GM12878 (cell line): Measurements from ENCODE around the gene FKBP8. TPM values are rescaled to one million over a fixed set of nuclear protein-coding genes. Genes with fewer than 3 reads are reported as not detected.

Source experiments
- CBX3 ChIP-seq: fragments of 200-600 bp; sonication (generic); IDR thresholded peaks from 2 replicates; pipeline ENCODE4 v1.6.1; 2016; ENCODE audit warnings: low read depth, borderline replicate concordance
- CBX5 ChIP-seq: sonication (generic); IDR thresholded peaks from 2 replicates; pipeline ENCODE4 v1.6.1; 2016; ENCODE audit warnings: low read depth, moderate library complexity, mild to moderate bottlenecking, inconsistent platforms
- CHD2 ChIP-seq: IDR thresholded peaks from 2 replicates; pipeline ENCODE4 v1.6.1; 2011; ENCODE audit warnings: low read depth, low read length, improper control_type of control experiment, borderline replicate concordance
- CREB1 ChIP-seq: IDR thresholded peaks from 2 replicates; pipeline ENCODE4 v1.6.1; 2012; ENCODE audit warnings: low read depth, mild to moderate bottlenecking, inconsistent platforms
- EED ChIP-seq: sonication (generic); IDR thresholded peaks from 2 replicates; pipeline ENCODE4 v1.6.1; 2016; ENCODE audit warnings: antibody characterized with exemption, low read depth
- FOS ChIP-seq: IDR thresholded peaks from 3 replicates; pipeline ENCODE4 v1.6.1; 2011; ENCODE audit warnings: borderline replicate concordance; ENCODE audit not compliant: insufficient read length; ENCODE audit errors: extremely low read depth
- NR2F1 ChIP-seq: fragments of 450-650 bp; conservative IDR thresholded peaks from 2 replicates; pipeline ENCODE4 v1.6.1; 2017; ENCODE audit warnings: mild to moderate bottlenecking
- POU2F2 ChIP-seq: IDR thresholded peaks from 3 replicates; pipeline ENCODE4 v1.6.1; 2011; ENCODE audit warnings: low read depth, mild to moderate bottlenecking, low read length, borderline replicate concordance
- RBBP5 ChIP-seq: fragments of 200-600 bp; sonication (generic); conservative IDR thresholded peaks from 2 replicates; pipeline ENCODE4 v1.6.1; 2016
- RELA ChIP-seq: fragments of 450-650 bp; IDR thresholded peaks from 2 replicates; pipeline ENCODE4 v1.8.0; 2014; ENCODE audit warnings: borderline replicate concordance; ENCODE audit not compliant: partially characterized antibody
- SIX5 ChIP-seq: IDR thresholded peaks from 2 replicates; pipeline ENCODE4 v1.6.1; 2011; ENCODE audit warnings: mild to moderate bottlenecking, low read depth, low read length, moderate library complexity; ENCODE audit not compliant: severe bottlenecking
- STAT1 ChIP-seq: fragments of 450-650 bp; conservative IDR thresholded peaks from 2 replicates; pipeline ENCODE4 v1.6.1; 2014; ENCODE audit warnings: antibody characterized with exemption, mild to moderate bottlenecking
- SUZ12 ChIP-seq: fragments of 200-600 bp; sonication (generic); IDR thresholded peaks from one replicate; pipeline ENCODE4 v1.6.1; 2018; ENCODE audit warnings: antibody characterized with exemption, mild to moderate bottlenecking; ENCODE audit not compliant: unreplicated experiment
- TARDBP ChIP-seq: IDR thresholded peaks from 2 replicates; pipeline ENCODE4 v1.6.1; 2016; ENCODE audit warnings: borderline replicate concordance
- ZNF384 ChIP-seq: IDR thresholded peaks from 2 replicates; pipeline ENCODE4 v1.6.1; 2012; ENCODE audit warnings: low read depth, mild to moderate bottlenecking, low read length, improper control_type of control experiment, borderline replicate concordance
- polyA plus RNA-seq, 11 experiments: library from polyadenylated mRNA; depleted of rRNA in 4 of 11; unstranded in 6 of 11; stranded (reverse) in 5 of 11; fragments of >200 nt; fragmentation: Nextera tagmentation in 4 of 11; fragmentation: Illumina TruSeq in 1 of 11; extraction: Ambion mirVana in 4 of 11; extraction: Trizol in 1 of 11; gene quantifications; 1 replicate in 1 of 11; 2 replicates in 10 of 11; pipeline versions ENCODE4 v1.2.1 to v1.2.3, GENCODE V29; 2011 to 2016; ENCODE audit warnings: inconsistent platforms in 2 of 11, missing spikeins in 2 of 11, low read depth in 1 of 11
- total RNA-seq, 4 experiments: library from RNA; depleted of rRNA in 3 of 4; stranded (reverse); fragments of >200 nt in 3 of 4; fragmentation: Illumina TruSeq in 1 of 4; extraction: Trizol in 1 of 4; gene quantifications; 2 replicates each; pipeline versions ENCODE4 v1.2.1 to v1.2.3, GENCODE V29; 2013 to 2021
- TF ChIP-seq, protein P1 (sequence below): IDR thresholded peaks from 2 replicates; pipeline ENCODE4 v1.6.1; 2012; ENCODE audit warnings: low read depth, low read length, improper control_type of control experiment
- TF ChIP-seq, protein P2 (sequence below): fragments of 450-650 bp; IDR thresholded peaks from 2 replicates; pipeline ENCODE4 v1.6.1; 2017; ENCODE audit warnings: mild to moderate bottlenecking, moderate library complexity
- TF ChIP-seq, protein P3 (sequence below): fragments of 450-650 bp; formaldehyde crosslinking; IDR thresholded peaks from 2 replicates; pipeline ENCODE4 v1.4.0; 2022; ENCODE audit warnings: mild to moderate bottlenecking, moderate library complexity
- TF ChIP-seq, protein P4 (sequence below): IDR thresholded peaks from 2 replicates; pipeline ENCODE4 v1.6.1; 2012; ENCODE audit warnings: mild to moderate bottlenecking, low read depth, low read length

Gene FKBP8
- total and polyA plus RNA-seq, 10 of the 15 experiments (the other 5 are each of a cell fraction or from before 2014, with no cell fraction given) = 0.13 to 205 (median 95.4) TPM

DNA sequence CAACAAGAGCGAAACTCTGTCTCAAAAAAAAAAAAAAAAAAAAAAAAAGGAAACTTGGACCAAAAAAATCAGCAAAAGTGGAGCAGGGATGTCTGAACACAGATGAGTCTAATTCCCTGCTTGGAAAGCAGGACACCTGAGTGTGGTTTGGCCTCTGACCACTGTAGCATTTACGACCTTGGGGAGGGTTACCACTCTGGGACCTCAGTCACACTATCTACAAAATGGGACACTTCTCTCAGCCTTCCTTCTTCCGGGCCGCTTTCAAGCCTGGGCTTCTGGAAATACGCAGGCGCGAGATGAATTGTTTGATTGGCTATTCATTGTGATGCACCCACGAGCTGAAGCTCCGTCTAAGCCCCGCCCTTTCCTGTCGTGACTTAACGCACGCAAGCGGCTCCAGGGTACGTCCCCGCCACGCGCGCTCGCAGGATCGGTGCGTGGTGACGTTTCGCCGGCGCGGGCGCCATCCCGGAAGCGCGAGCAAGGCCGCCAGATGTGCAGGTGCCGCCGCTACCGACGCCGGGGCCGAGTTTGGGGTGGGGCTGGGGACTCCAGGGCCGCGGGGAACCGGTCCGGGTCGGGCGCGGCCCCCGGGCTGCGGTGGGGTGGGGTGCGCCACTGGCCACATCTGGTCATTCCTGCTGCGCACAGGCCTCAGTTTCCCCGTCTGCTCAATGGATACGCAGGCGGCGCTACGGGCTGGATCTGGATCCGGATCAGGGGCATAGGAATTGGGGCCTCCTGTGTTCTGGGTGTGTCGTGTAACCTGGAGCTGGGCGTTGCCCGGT, 14.2 kb upstream of the FKBP8 start, which contains the start of gene KXD1 (continued):
- TF ChIP-seq CHD2 (0 out of 2 replicates have a peak, but pooled peaks have one; percentile 49), STAT1 (no peak), CBX5 (no peak), TARDBP (no peak), RELA (no peak), ZNF384 (no peak), NR2F1 (no peak), POU2F2 (peak; percentile 29; the same call in 2 of the 3 replicates), FOS (no peak), CREB1 (peak; percentile 94), RBBP5 (no peak), SUZ12 (no peak), EED (no peak), SIX5 (peak; percentile 21), CBX3 (no peak)
- TF ChIP-seq, protein P1, sequence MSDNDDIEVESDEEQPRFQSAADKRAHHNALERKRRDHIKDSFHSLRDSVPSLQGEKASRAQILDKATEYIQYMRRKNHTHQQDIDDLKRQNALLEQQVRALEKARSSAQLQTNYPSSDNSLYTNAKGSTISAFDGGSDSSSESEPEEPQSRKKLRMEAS = peak; percentile 85
- TF ChIP-seq, protein P2, sequence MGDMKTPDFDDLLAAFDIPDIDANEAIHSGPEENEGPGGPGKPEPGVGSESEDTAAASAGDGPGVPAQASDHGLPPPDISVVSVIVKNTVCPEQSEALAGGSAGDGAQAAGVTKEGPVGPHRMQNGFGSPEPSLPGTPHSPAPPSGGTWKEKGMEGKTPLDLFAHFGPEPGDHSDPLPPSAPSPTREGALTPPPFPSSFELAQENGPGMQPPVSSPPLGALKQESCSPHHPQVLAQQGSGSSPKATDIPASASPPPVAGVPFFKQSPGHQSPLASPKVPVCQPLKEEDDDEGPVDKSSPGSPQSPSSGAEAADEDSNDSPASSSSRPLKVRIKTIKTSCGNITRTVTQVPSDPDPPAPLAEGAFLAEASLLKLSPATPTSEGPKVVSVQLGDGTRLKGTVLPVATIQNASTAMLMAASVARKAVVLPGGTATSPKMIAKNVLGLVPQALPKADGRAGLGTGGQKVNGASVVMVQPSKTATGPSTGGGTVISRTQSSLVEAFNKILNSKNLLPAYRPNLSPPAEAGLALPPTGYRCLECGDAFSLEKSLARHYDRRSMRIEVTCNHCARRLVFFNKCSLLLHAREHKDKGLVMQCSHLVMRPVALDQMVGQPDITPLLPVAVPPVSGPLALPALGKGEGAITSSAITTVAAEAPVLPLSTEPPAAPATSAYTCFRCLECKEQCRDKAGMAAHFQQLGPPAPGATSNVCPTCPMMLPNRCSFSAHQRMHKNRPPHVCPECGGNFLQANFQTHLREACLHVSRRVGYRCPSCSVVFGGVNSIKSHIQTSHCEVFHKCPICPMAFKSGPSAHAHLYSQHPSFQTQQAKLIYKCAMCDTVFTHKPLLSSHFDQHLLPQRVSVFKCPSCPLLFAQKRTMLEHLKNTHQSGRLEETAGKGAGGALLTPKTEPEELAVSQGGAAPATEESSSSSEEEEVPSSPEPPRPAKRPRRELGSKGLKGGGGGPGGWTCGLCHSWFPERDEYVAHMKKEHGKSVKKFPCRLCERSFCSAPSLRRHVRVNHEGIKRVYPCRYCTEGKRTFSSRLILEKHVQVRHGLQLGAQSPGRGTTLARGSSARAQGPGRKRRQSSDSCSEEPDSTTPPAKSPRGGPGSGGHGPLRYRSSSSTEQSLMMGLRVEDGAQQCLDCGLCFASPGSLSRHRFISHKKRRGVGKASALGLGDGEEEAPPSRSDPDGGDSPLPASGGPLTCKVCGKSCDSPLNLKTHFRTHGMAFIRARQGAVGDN = peak; percentile 92; the same call in 1 of the 2 replicates
- TF ChIP-seq, protein P3, sequence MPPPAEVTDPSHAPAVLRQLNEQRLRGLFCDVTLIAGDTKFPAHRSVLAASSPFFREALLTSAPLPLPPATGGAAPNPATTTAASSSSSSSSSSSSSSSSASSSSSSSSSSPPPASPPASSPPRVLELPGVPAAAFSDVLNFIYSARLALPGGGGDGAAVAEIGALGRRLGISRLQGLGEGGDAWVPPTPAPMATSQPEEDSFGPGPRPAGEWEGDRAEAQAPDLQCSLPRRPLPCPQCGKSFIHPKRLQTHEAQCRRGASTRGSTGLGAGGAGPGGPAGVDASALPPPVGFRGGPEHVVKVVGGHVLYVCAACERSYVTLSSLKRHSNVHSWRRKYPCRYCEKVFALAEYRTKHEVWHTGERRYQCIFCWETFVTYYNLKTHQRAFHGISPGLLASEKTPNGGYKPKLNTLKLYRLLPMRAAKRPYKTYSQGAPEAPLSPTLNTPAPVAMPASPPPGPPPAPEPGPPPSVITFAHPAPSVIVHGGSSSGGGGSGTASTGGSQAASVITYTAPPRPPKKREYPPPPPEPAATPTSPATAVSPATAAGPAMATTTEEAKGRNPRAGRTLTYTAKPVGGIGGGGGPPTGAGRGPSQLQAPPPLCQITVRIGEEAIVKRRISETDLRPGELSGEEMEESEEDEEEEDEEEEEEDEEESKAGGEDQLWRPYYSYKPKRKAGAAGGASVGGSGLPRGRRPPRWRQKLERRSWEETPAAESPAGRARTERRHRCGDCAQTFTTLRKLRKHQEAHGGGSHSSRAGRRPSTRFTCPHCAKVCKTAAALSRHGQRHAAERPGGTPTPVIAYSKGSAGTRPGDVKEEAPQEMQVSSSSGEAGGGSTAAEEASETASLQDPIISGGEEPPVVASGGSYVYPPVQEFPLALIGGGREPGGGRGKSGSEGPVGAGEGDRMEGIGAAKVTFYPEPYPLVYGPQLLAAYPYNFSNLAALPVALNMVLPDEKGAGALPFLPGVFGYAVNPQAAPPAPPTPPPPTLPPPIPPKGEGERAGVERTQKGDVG = no peak
- TF ChIP-seq, protein P4, sequence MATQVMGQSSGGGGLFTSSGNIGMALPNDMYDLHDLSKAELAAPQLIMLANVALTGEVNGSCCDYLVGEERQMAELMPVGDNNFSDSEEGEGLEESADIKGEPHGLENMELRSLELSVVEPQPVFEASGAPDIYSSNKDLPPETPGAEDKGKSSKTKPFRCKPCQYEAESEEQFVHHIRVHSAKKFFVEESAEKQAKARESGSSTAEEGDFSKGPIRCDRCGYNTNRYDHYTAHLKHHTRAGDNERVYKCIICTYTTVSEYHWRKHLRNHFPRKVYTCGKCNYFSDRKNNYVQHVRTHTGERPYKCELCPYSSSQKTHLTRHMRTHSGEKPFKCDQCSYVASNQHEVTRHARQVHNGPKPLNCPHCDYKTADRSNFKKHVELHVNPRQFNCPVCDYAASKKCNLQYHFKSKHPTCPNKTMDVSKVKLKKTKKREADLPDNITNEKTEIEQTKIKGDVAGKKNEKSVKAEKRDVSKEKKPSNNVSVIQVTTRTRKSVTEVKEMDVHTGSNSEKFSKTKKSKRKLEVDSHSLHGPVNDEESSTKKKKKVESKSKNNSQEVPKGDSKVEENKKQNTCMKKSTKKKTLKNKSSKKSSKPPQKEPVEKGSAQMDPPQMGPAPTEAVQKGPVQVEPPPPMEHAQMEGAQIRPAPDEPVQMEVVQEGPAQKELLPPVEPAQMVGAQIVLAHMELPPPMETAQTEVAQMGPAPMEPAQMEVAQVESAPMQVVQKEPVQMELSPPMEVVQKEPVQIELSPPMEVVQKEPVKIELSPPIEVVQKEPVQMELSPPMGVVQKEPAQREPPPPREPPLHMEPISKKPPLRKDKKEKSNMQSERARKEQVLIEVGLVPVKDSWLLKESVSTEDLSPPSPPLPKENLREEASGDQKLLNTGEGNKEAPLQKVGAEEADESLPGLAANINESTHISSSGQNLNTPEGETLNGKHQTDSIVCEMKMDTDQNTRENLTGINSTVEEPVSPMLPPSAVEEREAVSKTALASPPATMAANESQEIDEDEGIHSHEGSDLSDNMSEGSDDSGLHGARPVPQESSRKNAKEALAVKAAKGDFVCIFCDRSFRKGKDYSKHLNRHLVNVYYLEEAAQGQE = no peak
